Measurements from ENCODE around the gene CXCR1.
"Not testable (repeated sequence)": the region's sequence is repeated elsewhere in the genome, so short reads cannot be mapped to it uniquely, and the experiment has no call there.

The CXCR1 gene

DNA sequence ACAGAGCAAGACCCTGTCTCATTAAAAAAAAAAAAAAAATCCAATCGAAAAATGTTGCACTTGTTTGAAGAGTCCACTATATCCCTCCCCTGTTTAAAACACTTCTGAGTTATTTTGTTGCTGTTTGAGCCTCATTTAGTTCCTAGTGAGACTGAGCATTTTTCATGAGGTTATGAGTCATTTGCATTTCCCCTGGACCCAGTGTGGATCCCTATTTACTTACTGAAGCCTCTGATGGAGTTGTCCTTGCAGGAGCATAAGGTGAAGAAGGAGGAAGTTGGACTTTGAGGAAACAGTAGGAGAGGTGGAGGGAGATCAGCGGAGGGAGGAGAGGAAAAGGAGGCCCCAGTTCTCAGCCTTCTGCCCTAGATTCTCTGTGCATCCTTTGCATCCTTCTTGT lies 5.1 kb downstream of the CXCR1 start:
- no peak for DNase-seq (ENCODE audit: low read depth)

DNA sequence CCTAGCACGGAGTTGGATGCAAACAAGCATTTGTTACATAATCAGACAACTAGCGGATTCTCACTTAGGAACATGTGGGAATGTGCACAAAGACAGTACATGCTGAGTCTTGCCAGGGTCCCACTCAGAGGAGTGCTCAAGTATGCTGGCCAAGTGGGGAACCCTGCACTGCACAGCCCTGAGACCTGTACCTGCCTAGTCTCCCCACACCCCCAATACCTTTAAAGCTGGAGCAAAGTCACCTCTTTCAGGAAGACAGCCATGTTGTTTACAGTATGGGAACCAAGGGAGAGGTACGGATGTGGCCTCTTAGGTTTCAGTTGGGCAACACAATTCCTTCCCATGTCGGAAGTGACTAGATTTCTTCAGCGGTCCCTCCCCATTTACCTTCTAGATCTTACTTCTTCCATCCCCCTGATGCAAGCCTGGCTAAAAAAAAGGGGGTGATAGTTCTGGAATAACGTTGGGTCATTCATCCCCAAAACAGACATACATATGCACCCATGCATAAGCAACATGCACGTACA lies 10.7 kb downstream of the CXCR1 start:
- DNase-seq (ENCODE audit: low read depth): no peak

DNA sequence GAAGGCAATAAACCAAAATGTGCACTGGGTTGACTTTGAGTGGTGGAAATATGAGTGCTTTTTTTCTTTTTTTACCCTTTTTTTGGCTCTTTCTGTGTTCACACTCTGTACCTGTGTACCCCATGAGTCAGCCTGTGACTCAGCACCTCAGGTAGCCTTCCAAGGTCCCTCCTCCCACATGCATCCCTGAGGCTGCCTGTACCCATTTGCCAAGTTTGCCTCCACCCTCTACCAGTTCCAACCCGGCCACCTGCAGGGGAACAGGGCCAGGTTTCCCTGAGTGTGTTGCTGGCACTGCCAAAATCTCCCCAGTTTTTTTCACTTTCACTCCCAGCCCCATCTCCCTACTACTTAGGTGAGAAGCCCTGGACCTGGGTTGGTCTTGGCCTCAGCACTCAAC lies 14.0 kb downstream of the CXCR1 start:
- no peak for DNase-seq (ENCODE audit: low read depth)

DNA sequence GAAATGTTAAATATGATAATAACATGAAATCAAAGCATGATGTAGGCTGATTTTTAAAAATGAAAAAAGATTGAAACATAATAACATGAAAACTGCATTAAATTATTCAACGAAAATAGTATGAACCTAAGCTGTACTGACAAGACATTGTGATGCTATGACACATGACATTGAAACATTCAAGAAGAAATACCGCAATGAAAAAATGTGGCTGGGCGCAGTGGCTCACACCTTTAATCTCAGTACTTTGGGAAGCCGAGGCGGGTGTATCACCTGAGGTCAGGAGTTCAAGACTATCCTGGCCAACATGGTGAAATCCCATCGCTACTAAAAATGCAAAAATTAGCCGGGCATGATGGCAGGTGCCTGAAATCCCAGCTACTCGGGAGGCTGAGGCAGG lies 14.6 kb downstream of the CXCR1 start:
- DNase-seq (ENCODE audit: low read depth): no peak

DNA sequence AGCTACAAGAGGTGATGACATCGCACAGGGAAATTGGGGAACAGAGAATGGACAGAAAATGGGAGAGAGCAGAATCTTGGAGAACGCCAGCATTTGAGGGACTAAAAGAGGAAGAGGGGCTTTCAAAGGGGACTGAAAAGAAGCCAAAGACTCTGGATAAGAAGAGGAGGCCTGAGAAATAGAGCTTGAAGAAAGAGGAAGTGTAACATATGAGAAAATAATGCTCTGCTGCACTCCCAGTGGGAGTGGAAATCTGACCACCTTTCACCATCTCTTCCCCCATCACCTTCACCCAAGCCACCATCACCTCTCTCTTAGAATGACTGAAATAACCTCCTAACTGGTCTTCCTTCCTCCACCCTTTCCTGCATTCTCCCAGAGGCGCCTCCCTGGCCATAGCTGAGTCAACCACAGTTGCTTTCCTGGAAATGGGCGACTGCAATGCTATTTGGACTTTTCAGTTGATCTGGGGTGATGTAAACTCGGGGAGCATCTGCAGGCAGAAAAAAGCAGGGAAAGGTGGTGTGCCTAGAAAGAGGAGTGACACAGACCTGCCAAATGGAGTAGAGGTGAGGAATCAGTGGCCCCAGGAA lies 16.8 kb downstream of the CXCR1 start:
- no peak for DNase-seq (ENCODE audit: low read depth)

DNA sequence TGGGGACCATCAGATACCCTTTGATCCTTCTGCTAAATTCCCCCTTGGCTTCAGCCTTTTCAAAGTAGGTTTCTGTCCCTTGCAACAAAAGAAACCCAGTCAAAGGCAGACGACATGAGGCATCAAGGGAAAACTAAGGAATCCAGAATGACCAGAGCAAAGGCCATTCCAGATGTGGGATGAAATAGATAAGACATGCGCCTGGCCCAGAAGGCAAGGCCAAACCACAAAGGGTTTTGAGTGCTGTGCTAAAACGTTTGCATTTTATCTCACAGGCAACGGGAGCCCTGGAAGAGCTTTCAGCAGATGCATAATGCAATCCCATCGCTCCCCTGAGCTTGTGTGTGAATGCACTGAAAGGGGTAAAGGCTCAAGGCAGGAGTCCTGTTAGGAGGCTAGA lies 17.7 kb downstream of the CXCR1 start:
- DNase-seq (ENCODE audit: low read depth): no peak

DNA sequence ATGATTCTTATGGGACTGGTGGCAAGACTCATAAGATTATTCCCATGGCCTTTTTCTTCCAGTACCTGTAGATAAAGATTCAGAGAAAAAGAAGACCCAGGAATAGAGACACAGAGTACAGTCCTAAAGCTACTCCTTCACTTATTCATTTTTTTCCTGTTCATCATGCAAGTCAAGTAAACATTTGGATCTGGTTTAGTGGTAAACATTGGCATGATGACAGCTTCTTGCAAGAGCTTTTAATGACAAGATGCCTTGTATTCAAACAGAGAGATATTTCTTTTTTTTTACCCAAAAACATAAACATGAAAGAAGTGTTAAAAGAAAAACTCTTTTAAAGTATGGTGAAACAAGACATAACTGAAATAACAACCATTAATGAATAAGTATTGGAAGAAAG lies 20.7 kb downstream of the CXCR1 start:
- no peak for DNase-seq (ENCODE audit: low read depth)

DNA sequence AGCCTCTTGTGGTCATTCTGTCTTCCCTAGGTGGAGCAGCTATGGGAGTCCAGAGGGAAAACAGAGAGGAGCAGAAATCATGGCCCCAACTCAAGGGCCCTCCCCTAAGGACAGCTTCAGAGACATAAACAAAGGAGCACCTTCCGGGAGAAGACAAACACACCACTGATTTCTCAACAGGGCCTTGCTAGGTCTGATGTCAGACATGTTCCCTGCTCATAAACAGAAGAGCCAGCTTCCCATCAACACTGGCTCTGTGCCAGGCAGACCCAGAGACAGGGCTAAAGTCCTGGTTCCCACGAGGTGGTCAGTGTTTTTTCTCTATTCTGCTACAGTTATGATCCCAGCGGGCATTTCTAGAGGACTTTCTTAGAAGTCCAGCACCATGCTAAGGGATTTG lies 21.6 kb downstream of the CXCR1 start:
- no peak for DNase-seq (ENCODE audit: low read depth)

DNA sequence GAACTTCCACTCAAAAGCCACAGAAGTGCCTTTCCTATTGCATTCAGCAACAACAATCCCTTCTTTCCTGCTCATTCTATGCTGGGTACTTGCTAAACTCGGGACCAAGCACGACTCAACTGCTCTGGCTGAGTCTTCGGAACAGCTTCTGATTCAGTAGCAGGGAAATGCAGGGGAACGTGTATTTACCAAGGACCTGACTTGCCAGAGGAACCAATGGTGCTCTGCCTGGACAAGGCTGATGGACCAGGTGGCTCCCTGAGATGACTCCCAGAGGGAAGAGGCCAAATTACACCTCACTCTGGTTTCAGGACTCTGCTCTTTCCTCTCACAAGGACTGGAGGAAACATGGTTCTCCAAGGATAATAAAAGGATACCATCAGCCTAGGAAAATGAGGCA lies 28.7 kb downstream of the CXCR1 start:
- no peak for DNase-seq (ENCODE audit: low read depth)

DNA sequence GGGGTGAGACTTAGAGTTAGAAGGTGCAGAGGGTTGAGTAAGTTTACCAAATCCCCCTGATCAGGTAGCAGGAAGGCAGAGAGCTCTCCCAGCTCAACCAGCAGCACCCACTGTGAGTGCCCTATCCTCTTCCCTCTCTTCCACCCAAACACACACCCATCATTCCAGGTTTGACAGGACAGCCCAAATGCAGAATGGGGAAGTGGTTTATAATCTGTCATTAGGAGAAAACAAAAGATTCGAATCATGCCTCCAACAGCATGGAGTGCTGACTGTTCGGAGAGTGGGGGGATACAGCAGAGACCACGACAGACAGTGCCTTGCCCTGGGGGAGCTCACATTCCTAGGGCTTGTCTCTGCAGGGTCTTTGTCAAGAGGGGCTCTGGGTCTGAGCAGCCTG lies 29.2 kb downstream of the CXCR1 start:
- DNase-seq (ENCODE audit: low read depth): no peak

DNA sequence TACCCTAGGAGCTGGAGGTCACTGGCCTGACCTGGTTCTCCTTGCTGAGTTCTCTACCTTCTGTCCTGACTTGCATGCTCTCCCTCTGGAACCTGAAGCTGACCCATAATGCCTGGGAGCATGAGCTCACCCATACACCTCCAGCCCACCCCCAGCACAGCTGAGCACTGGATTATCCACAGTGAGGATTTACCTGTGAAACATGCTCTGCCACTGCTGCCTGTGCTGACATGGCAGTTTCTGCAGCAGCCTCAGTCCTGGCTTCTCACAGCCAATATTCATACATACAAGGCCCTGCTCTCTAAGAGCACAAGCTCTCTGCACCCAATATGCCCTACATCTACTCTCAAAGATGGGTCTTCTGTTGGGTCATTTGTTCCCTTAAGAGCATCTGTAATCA lies 35.9 kb downstream of the CXCR1 start:
- DNase-seq (ENCODE audit: low read depth): no peak

DNA sequence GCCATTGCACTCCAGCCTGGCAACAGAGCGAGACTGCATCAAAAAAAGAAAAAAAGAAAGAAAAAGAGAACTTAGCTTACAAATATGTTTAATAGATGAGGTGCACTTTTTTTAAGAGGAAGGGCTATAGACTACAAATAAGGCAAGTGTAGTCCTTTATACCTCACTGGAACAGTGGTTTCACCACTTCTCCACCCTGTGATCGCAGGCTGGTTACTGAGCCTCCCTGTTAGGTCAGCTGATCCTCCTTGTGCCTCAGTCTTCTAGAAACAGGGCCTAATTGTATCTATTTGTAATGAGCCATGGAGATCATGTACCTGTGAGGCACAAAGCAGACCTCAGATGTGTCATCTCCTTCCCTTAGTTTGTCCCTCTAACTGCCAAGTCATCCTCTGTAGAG lies 36.4 kb downstream of the CXCR1 start:
- no peak for DNase-seq (ENCODE audit: low read depth)

DNA sequence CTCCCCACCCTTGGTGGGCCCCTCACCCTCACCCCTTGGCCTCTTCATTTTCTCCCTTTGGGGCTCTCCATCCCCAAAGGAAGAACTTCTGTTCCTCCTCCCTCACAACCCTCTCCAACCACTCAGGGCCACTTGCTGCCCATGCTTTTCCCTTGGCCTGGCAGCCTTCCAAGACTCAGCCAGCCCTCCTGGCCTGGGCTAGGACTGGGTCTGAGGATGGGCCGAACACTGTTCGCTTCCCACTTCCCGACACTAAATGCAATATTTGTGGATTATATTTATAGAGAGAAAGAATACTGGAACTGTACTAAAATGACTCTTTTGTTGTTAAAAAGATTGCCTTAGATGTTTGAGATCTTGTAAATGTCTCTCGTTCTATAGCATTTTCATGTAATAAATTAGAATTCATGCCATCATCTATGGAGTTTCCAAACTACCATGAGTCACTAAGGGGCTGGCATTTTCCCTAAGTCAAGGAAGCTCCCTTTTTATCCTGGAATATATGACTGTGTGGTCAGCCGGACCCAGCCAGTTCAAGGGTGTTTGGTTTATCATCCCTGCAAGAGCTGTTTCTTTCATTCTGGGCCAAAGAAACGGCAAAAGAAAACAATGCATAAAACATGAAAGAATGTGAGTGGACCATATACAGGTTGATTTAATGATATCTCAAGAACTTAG lies 37.2 kb downstream of the CXCR1 start:
- DNase-seq (ENCODE audit: low read depth): no peak

DNA sequence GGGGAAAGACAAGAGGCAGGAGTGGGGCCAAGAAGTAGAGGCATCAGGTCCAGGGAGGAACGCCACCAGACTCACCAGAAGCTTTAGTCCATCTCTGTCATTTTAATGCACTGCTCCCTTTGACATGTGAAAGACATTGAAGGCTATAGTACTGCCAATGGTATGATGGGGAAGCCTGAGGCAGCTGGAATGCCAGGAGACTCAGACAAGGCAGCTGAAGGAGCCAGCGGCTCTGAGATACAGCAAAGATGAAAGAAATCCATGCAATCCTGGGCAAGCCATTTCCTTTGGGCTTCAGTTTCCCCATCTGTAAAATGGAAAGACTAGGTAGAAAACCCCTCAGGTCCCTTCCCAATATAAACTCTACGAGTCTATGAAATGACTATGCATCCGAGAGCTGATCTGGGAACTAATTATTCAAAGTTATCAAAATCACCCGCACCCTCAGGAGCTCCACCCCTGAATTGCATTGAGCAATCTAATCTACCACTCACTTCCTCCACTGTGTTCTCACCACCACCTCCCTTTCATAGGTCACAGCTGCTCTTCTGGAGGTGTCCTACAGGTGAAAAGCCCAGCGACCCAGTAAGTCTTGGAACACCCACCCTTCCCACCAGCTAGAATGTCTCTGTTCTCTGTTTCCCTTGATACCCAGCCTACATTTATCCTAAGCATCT lies 37.8 kb downstream of the CXCR1 start:
- DNase-seq (ENCODE audit: low read depth): no peak

DNA sequence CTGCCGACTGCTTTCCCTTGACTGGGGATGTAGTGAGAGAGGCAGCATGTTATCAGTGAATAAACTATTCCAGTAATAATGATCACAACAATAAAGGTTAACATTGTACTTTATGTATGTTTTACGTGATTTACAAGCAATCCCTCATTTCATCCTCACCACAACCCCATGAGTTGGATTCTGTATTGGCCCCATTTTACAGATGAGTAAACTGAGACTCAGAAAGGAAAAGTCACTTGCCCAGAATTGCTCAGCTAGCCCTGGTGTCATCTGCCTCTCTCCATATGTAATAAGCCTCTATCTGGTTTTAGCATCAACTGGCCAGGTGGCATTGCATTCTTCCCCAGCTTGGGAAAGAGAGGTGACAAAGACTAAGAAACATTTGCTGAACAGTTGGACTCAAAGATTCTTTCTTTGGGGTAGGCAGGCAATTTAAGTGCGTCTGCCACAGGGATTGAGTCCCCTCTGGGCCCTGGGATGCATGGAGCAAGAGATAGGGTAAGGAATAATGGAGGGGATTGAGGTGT lies 38.8 kb downstream of the CXCR1 start:
- no peak for DNase-seq (ENCODE audit: low read depth)

DNA sequence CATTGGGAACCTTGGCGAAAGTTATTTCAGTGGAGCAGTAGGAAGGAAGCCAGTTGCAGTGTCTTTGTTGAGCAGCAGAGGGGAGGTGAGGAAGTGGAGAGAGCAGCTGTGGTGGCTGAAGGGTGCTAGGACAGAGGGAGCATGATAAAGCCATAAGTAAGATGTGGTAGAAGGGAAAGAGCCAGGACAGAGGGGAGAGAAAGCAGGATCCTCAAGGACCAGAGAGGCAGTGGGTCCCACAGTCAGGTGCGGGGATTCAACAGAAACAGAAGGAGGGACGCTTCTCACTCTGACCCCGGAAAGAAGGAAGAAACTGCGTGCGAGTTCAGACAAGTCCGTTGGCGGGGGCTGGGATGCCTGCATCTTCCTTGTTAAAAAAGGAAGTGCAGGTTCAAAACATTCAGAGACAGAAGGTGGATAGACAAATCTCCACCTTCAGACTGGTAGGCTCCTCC lies 41.1 kb downstream of the CXCR1 start, which contains the start of gene CXCR2:
CXCR2 (plus strand) TSS at position 403 of the 455 bp plus-strand sequence. CDS start 8,774 bp downstream, outside the sequence.
- no peak for DNase-seq (ENCODE audit: low read depth)

DNA sequence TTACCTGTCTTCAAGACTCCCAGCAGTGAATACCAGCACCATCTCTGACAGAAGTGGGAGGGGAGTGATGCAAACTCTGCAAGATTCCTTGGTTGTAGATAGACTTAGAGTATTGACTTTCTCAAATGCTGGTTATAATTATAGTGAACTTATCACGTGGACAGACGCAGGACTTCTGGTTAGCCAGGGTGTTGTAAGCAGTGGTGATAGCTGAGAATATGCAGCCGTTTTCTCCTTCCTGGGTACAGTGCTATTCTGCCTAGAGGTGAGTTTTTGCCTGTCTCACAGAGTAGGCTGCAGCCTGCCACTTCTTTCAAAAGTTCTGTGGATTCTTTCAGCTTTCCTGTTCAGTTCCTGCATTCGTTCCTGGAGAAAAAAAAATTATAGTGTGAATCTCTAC lies 41.7 kb downstream of the CXCR1 start:
- DNase-seq (ENCODE audit: low read depth): no peak

DNA sequence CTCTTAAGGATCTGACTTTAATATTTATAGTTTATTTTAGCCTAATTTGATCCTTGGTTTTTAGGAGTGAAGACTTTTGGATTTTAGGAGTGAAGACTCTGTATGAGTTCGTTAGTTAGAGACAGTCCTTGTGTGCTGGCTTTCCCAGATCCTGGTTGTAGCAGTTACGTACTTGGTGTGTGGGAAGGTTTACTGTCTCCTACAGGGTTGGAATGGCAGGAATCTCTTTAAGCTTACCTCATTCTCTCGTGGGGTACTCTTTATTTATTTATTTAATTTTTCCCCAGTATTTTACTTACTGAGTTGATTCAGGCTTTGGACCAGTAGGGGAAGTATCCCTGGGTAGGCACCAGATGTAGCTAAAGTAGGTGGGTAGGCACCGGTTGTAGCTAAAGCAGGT lies 42.8 kb downstream of the CXCR1 start:
- DNase-seq (ENCODE audit: low read depth): no peak

DNA sequence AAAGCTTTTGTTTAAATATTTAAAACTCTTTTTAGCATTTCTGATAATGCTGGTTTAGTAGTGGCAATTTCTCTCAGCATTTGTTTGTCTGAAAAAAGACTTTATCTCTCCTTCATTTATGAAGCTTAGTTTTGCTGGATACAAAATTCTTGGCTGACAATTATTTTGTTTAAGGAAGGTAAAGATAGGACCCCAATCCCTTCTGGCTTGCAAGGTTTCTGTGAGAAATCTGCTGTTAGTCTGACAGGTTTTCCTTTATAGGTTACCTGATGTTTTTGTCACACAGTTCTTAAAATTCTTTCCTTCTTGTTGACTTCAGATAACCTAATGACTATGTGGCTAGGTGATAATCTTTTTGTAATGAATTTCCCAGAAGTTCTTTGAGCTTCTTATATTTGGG lies 44.5 kb downstream of the CXCR1 start:
- DNase-seq (ENCODE audit: low read depth): not testable (repeated sequence)

DNA sequence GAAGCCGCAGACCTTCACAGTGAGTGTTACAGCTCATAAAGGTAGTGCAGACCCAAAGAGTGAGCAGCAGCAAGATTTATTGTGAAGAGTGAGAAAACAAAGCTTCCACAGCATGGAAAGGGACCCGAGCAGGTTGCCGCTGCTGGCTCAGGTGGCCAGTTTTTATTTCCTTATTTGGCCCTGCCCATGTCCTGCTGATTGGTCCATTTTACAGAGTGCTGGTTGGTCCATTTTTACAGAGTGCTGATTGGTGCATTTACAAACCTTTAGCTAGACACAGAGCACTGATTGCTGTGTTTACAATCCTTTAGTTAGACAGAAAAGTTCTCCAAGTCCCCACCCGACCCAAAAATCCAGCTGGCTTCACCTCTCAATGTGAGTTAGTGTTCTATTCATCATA lies 45.0 kb downstream of the CXCR1 start:
- not testable (repeated sequence) for DNase-seq (ENCODE audit: low read depth)
